ENCODE results near the gene GJB2. TPM values are rescaled to one million over a fixed set of nuclear protein-coding genes. Genes with fewer than 3 reads are reported as not detected.
A peak's percentile ranks its signal among the peaks of the same experiment; 100 is the strongest.

Gene GJB2
- total RNA-seq, 2 experiments from 2014 or later, result 0.19 to 0.25 TPM

- Histone ChIP-seq H3K9me3 (ENCODE audit: control insufficient read depth in 1 of 2, insufficient read depth in 1 of 2, low read length in 2 of 2) (no peaks in the 10 kb centered on the region), H3K27ac (ENCODE audit: low read depth in 1 of 2, low read length in 2 of 2) (no peak overlapping the region), H3K4me1 (ENCODE audit: insufficient read depth, low read length) (peaks cover 3% of the 10 kb centered on the region), H3K36me3 (ENCODE audit: insufficient read depth, low read length) (no peaks in the 10 kb centered on the region), H3K27me3 (ENCODE audit: control insufficient read depth in 1 of 2, insufficient read depth in 2 of 2, low read length in 2 of 2) (no peaks in the 10 kb centered on the region), H3K4me3 (ENCODE audit: low read length) (no peak overlapping the region)
- Mint-ChIP-seq H3K36me3 (ENCODE audit: low read depth) (no peaks in the 10 kb centered on the region), H3K27me3 (no peaks in the 10 kb centered on the region), H3K4me1 (ENCODE audit: low read depth) (peaks cover 14% of the 10 kb centered on the region), H3K27ac (no peak overlapping the region), H3K9me3 (no peaks in the 10 kb centered on the region), H3K4me3 (no peak overlapping the region)
- no peak for TF ChIP-seq CTCF (IDR thresholded peaks at IDR 0.05)
- ATAC-seq (ENCODE audit: poor library complexity) (no peak), DNase-seq (peak in 2 of 14 experiments; percentile 40 to 56)
- CTCF ChIA-PET, result no interaction called here
- intact Hi-C loops (cut with DNase I, micrococcal nuclease), result no loop called here
- POLR2A ChIA-PET, result no interaction called here
Measured at GRCh38 chr13:20221772-20222171, 29.0 kb upstream of the GJB2 start.

GRCh38 chr13:20219577-20219976 lies 26.8 kb upstream of the GJB2 start:
- peaks cover 14% of the 10 kb centered on the region for H3K4me1 Mint-ChIP-seq (ENCODE audit: low read depth)
- Histone ChIP-seq H3K9me3 (ENCODE audit: control insufficient read depth in 1 of 2, insufficient read depth in 1 of 2, low read length in 2 of 2) (no peaks in the 10 kb centered on the region), H3K27ac (ENCODE audit: low read depth in 1 of 2, low read length in 2 of 2) (no peak overlapping the region), H3K36me3 (ENCODE audit: insufficient read depth, low read length) (no peaks in the 10 kb centered on the region), H3K4me3 (ENCODE audit: low read length) (no peak overlapping the region), H3K4me1 (ENCODE audit: insufficient read depth, low read length) (peaks cover 3% of the 10 kb centered on the region), H3K27me3 (ENCODE audit: control insufficient read depth in 1 of 2, insufficient read depth in 2 of 2, low read length in 2 of 2) (no peaks in the 10 kb centered on the region)
- H3K9me3 Mint-ChIP-seq, result no peaks in the 10 kb centered on the region
- intact Hi-C loops (cut with DNase I, micrococcal nuclease), result no loop called here
- no peaks in the 10 kb centered on the region for H3K27me3 Mint-ChIP-seq
- ChIA-PET CTCF (no interaction called here), POLR2A (no interaction called here)
- TF ChIP-seq CTCF (IDR thresholded peaks at IDR 0.05), result no peak
- no peaks in the 10 kb centered on the region for H3K36me3 Mint-ChIP-seq (ENCODE audit: low read depth)
- DNase-seq (peak in 1 of 14 experiments; percentile 22), ATAC-seq (ENCODE audit: poor library complexity) (peak; percentile 32)
- peak overlapping the region; percentile 16 for H3K27ac Mint-ChIP-seq
- peak overlapping the region; percentile 23 for H3K4me3 Mint-ChIP-seq

- ATAC-seq (ENCODE audit: poor library complexity) (no peak), DNase-seq (no peak)
- TF ChIP-seq CTCF (IDR thresholded peaks at IDR 0.05), result no peak
- H3K4me3 Mint-ChIP-seq, result no peak overlapping the region
- Histone ChIP-seq H3K4me1 (ENCODE audit: insufficient read depth, low read length) (peaks cover 3% of the 10 kb centered on the region), H3K36me3 (ENCODE audit: insufficient read depth, low read length) (no peaks in the 10 kb centered on the region), H3K27ac (ENCODE audit: low read depth in 1 of 2, low read length in 2 of 2) (no peak overlapping the region), H3K27me3 (ENCODE audit: control insufficient read depth in 1 of 2, insufficient read depth in 2 of 2, low read length in 2 of 2) (no peaks in the 10 kb centered on the region), H3K9me3 (ENCODE audit: control insufficient read depth in 1 of 2, insufficient read depth in 1 of 2, low read length in 2 of 2) (no peaks in the 10 kb centered on the region), H3K4me3 (ENCODE audit: low read length) (no peak overlapping the region)
- no peak overlapping the region for H3K27ac Mint-ChIP-seq
- intact Hi-C loops (cut with DNase I, micrococcal nuclease), result no loop called here
- peaks cover 14% of the 10 kb centered on the region for H3K4me1 Mint-ChIP-seq (ENCODE audit: low read depth)
- no peaks in the 10 kb centered on the region for H3K9me3 Mint-ChIP-seq
- CTCF ChIA-PET, result interaction anchor here (1.0 kb wide), 1 partner anchor 20 kb away, joined by 5 read pairs; no protein-coding TSS in a partner anchor
- no peaks in the 10 kb centered on the region for H3K36me3 Mint-ChIP-seq (ENCODE audit: low read depth)
- POLR2A ChIA-PET, result no interaction called here
- H3K27me3 Mint-ChIP-seq, result no peaks in the 10 kb centered on the region
Measured at GRCh38 chr13:20217168-20217567, 24.4 kb upstream of the GJB2 start.
